Measurements from ENCODE around the gene THOC1. TPM values are rescaled to one million over a fixed set of nuclear protein-coding genes. Genes with fewer than 3 reads are reported as not detected.

The THOC1 gene
- total RNA-seq, 4 donors from 2014 or later = 13.8 to 34.1 (median 21.8) TPM

DNA sequence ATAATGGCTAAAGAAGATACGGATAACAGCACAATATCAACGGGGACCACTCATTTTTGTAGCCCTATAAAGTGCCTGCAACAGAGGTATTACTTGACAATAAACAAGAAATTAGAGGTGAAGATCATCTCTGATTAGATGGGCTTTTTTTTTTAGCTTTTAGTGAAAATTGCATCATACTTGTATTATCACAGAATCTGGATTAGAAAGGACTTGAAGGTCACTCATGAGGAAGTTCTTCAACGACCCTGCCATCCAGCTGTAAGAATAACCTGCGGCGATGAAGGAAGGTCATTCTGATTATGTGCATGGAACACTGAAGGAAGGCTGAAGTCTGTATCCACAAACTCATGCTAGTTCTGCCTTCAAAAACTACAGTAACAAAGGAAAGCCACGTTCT lies 40.5 kb downstream of the THOC1 start:
- TF ChIP-seq EP300 (IDR thresholded peaks at IDR 0.05) = no peak
- no peak for TF ChIP-seq POLR2AphosphoS5 (IDR thresholded peaks at IDR 0.05)
- no peak for TF ChIP-seq POLR2A (IDR thresholded peaks at IDR 0.05; ENCODE audit: low read depth)
- TF ChIP-seq, protein P1, sequence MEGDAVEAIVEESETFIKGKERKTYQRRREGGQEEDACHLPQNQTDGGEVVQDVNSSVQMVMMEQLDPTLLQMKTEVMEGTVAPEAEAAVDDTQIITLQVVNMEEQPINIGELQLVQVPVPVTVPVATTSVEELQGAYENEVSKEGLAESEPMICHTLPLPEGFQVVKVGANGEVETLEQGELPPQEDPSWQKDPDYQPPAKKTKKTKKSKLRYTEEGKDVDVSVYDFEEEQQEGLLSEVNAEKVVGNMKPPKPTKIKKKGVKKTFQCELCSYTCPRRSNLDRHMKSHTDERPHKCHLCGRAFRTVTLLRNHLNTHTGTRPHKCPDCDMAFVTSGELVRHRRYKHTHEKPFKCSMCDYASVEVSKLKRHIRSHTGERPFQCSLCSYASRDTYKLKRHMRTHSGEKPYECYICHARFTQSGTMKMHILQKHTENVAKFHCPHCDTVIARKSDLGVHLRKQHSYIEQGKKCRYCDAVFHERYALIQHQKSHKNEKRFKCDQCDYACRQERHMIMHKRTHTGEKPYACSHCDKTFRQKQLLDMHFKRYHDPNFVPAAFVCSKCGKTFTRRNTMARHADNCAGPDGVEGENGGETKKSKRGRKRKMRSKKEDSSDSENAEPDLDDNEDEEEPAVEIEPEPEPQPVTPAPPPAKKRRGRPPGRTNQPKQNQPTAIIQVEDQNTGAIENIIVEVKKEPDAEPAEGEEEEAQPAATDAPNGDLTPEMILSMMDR (IDR thresholded peaks at IDR 0.05) = no peak
- no peaks in the 10 kb centered on the region for H3K9me3 ChIP-seq
- intact Hi-C loops (cut with DNase I) = no loop called here
- no peak for DNase-seq (ENCODE audit: extremely low spot score)
- H3K27me3 ChIP-seq = no peaks in the 10 kb centered on the region
- peaks cover 15 to 74% (median 46%) of the 10 kb centered on the region in 4 donors for H3K36me3 ChIP-seq
- no peak overlapping the region for H3K27ac ChIP-seq (replicated peaks in 1 of 4)
- H3K4me1 ChIP-seq = no peaks in the 10 kb centered on the region
- no peak overlapping the region for H3K4me3 ChIP-seq
- WGBS = 91% methylated on average over 6 of the region's 6 CpGs

DNA sequence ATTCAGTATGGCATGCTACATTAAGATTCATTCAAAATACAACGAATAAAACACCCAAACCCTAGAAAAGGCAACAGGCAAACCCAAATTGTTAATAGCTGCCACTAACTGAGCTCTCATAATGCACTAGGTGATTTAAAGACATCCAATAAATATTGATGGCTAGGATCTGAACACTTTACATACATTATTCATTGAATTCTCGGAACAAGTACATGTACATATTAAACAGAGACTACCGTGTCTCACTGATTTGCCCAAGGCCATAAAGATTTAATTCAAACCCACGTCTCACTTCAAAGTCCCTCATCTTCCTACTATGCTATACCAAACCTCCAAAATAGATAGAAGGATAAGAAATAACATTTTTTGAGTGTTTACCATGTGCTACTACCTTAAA lies 42.1 kb downstream of the THOC1 start:
- Histone ChIP-seq H3K4me1 (no peaks in the 10 kb centered on the region), H3K4me3 (no peak overlapping the region), H3K36me3 (peaks cover 15 to 79% (median 49%) of the 10 kb centered on the region in 4 donors), H3K27me3 (no peaks in the 10 kb centered on the region), H3K27ac (replicated peaks in 1 of 4) (no peak overlapping the region), H3K9me3 (no peaks in the 10 kb centered on the region)
- TF ChIP-seq POLR2A (IDR thresholded peaks at IDR 0.05; ENCODE audit: low read depth) (no peak), POLR2AphosphoS5 (IDR thresholded peaks at IDR 0.05) (no peak), EP300 (IDR thresholded peaks at IDR 0.05) (no peak)
- TF ChIP-seq, protein P1 (IDR thresholded peaks at IDR 0.05) = no peak
- intact Hi-C loops (cut with DNase I) = no loop called here
- WGBS = 85% methylated on average over 4 of the region's 4 CpGs
- no peak for DNase-seq (ENCODE audit: extremely low spot score)

DNA sequence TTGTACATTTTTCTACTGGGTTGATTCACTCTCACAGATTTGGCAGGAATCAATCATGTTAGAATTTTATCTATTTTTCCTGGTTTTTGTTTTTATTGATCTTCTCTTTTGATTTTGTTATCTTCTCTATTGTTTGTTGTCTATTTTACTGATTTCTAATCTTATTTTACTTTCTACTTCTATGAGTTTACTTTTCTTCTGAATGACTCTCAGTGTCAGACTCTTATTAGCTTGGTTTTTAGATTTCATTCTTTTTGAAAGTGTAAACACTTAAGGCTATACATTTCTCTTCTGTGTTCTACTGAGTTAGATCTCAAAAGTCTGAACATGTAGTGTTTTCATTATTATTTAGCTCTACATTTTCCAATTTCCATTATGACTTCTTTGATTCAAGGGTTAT lies 47.1 kb downstream of the THOC1 start:
- Histone ChIP-seq H3K4me1 (no peaks in the 10 kb centered on the region), H3K36me3 (peaks cover 34 to 79% (median 63%) of the 10 kb centered on the region in 4 donors), H3K27ac (replicated peaks in 1 of 4) (no peak overlapping the region), H3K27me3 (no peaks in the 10 kb centered on the region), H3K9me3 (no peaks in the 10 kb centered on the region), H3K4me3 (no peak overlapping the region)
- no peak for DNase-seq (ENCODE audit: extremely low spot score)
- TF ChIP-seq POLR2AphosphoS5 (IDR thresholded peaks at IDR 0.05) (no peak), EP300 (IDR thresholded peaks at IDR 0.05) (no peak), POLR2A (IDR thresholded peaks at IDR 0.05; ENCODE audit: low read depth) (no peak)
- TF ChIP-seq, protein P1 (IDR thresholded peaks at IDR 0.05) = no peak
- intact Hi-C loops (cut with DNase I) = no loop called here

DNA sequence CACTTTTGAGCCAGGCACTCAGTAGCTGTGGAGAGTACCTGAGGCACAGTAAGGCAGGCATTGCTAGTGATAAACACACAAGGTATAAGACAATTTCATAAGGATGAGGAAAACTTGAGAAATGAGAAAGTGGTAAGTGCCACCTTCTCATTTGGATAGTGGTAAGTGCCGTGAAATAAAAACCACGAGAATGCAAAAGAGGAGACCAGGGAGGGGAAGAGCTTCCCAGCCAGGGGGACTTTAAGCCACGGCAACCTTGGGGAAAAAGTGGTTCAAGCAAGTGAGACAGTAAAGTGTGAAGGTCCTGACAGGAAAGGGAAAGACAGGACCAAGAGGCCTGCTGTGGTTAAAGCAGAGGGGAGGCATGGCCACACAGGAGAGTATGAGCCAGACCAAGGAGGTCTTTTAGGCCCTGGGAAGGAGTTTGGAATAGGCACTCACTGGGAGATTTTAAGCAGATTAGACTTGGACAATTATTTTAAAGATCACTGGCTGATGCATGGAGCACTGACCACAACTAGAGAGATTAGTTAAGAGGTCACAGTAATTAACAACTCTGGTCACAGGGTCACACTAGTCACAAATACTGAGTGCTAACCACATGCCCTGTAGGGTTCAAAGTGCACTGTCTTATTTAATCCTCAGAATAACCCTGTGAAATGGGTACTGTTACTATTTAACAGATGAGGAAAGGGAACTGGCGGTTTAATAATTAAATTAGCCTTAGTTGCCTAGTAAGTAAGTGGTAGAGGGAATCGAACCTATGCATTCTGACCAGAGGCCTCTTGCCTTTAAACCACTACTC lies 50.1 kb downstream of the THOC1 start:
- TF ChIP-seq POLR2AphosphoS5 (IDR thresholded peaks at IDR 0.05) (no peak), EP300 (IDR thresholded peaks at IDR 0.05) (no peak), POLR2A (IDR thresholded peaks at IDR 0.05; ENCODE audit: low read depth) (no peak)
- TF ChIP-seq, protein P1 (IDR thresholded peaks at IDR 0.05) = no peak
- intact Hi-C loops (cut with DNase I) = no loop called here
- WGBS = 91% methylated on average over 5 of the region's 5 CpGs
- Histone ChIP-seq H3K9me3 (no peaks in the 10 kb centered on the region), H3K27ac (replicated peaks in 1 of 4) (no peak overlapping the region), H3K4me3 (no peak overlapping the region), H3K36me3 (peaks cover 34 to 78% (median 64%) of the 10 kb centered on the region in 4 donors), H3K4me1 (no peaks in the 10 kb centered on the region), H3K27me3 (no peaks in the 10 kb centered on the region)
- no peak for DNase-seq (ENCODE audit: extremely low spot score)

Measured in esophagus muscularis mucosa (tissue), 4 donors.